GM20000 (cell line): ENCODE data around the gene RNLS.

ENCODE experiments used
- DNase-seq: peaks from one replicate; pipeline ENCODE4 v3.0.0; 2012; ENCODE audit warnings: low spot score
- CTCF ChIP-seq: IDR thresholded peaks from 2 replicates; pipeline ENCODE4 v1.5.1; 2012; ENCODE audit warnings: mild to moderate bottlenecking, control low read depth; ENCODE audit errors: extremely low read depth, missing control alignments

Gene RNLS

GRCh38 chr10:88507404-88507803 lies 75.7 kb downstream of the RNLS start:
- TF ChIP-seq CTCF: no peak
- DNase-seq: no peak

- no peak for TF ChIP-seq CTCF
Observed at GRCh38 chr10:88505680-88506215, 77.4 kb downstream of the RNLS start.

GRCh38 chr10:88505265-88505664 lies 77.9 kb downstream of the RNLS start:
- DNase-seq: no peak
- TF ChIP-seq CTCF: no peak

More at GRCh38 chr10:88505680-88506215, 77.4 kb downstream of the RNLS start:
- DNase-seq: no peak

- TF ChIP-seq CTCF: no peak
- no peak for DNase-seq
Observed at GRCh38 chr10:88500656-88501055, 82.5 kb downstream of the RNLS start.

GRCh38 chr10:88499569-88500470 lies 83.3 kb downstream of the RNLS start:
- DNase-seq: no peak

GRCh38 chr10:88497913-88498312 lies 85.2 kb downstream of the RNLS start:
- DNase-seq: no peak
- TF ChIP-seq CTCF: no peak

More at GRCh38 chr10:88499569-88500470, 83.3 kb downstream of the RNLS start:
- TF ChIP-seq CTCF: no peak

- DNase-seq: no peak
- TF ChIP-seq CTCF: no peak
Observed at GRCh38 chr10:88494537-88494936, 88.6 kb downstream of the RNLS start.
